Activated B cell treated with CpG ODN at 0.5 μM for 24 hours (primary cell): ENCODE data around the gene TRIM63. TPM values are rescaled to one million over a fixed set of nuclear protein-coding genes. Genes with fewer than 3 reads are reported as not detected.

Experiments
- ATAC-seq: fragments of 200-7000 bp; cut with Tn5 transposase; one replicate; pipeline ENCODE4 v1.10.0; 2021; ENCODE audit warnings: low read depth, mild to moderate bottlenecking, moderate library complexity
- CTCF ChIA-PET: fragments of 350-600 bp; sonication (Branson Sonifier 250); formaldehyde crosslinking; loops from one replicate; lab custom pipeline; 2021; ENCODE audit warnings: antibody characterized with exemption; lab: Charles Lee
- POLR2A ChIA-PET: fragments of 350-600 bp; sonication (Branson Sonifier 250); formaldehyde crosslinking; loops from one replicate; lab custom pipeline; 2021; ENCODE audit warnings: antibody characterized with exemption; lab: Charles Lee
- DNase-seq: peaks from one replicate; pipeline ENCODE4 v3.0.0; 2022
- H3K27ac Mint-ChIP-seq: one replicate; pipeline ENCODE4 v1.8.0; 2020; ENCODE audit warnings: mixed read lengths
- H3K27me3 Mint-ChIP-seq: one replicate; pipeline ENCODE4 v1.8.0; 2021; ENCODE audit warnings: mixed read lengths
- H3K36me3 Mint-ChIP-seq: one replicate; pipeline ENCODE4 v1.8.0; 2021; ENCODE audit warnings: low read depth, mixed read lengths
- H3K4me1 Mint-ChIP-seq: one replicate; pipeline ENCODE4 v1.8.0; 2021; ENCODE audit warnings: mixed read lengths
- H3K4me3 Mint-ChIP-seq: one replicate; pipeline ENCODE4 v1.8.0; 2020; ENCODE audit warnings: mild to moderate bottlenecking, mixed read lengths
- H3K9me3 Mint-ChIP-seq: one replicate; pipeline ENCODE4 v1.8.0; 2020; ENCODE audit warnings: mixed read lengths
- intact Hi-C: fragments of 100-400 bp; cut with micrococcal nuclease; formaldehyde crosslinking; loops from one replicate; pipeline ENCODE4 v1.15.1; 2024
- total RNA-seq: library from RNA; stranded (reverse); gene quantifications from 2 replicates; pipeline ENCODE4 v1.2.3, GENCODE V29; 2022
- TF ChIP-seq, protein P1 (sequence below): fragments of 200-600 bp; IDR thresholded peaks from one replicate; pipeline ENCODE4 v1.8.0; 2022; ENCODE audit warnings: antibody characterized with exemption, mild to moderate bottlenecking

Gene TRIM63
- total RNA-seq, 1 donor from 2014 or later: not detected

DNA sequence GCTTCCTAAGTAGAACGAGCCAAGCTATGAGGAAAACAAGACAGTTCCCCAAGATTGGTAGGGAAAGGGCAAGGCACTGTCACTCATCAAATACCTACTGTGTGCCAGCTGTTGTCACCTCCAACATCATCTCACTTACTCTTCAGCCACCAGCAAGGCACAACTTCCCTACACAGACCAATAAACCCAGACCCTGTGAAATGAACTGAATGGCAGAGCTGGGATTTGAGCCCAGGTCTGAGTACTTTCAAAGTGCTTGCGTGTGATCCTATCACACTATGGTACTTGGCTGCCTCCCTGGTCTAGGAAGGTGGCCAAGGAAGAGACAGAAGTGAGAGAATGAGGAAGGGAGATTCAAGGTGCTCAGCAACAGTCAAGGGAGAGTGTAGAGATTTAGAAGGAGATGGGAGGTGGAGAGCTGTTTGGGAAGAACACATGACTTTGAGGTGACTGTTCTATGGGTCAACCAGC lies 16.7 kb upstream of the TRIM63 start:
- no peak for ATAC-seq
- peaks cover 17% of the 10 kb centered on the region for H3K27me3 Mint-ChIP-seq
- no peak overlapping the region for H3K4me3 Mint-ChIP-seq
- intact Hi-C loops: no loop called here
- H3K36me3 Mint-ChIP-seq: no peaks in the 10 kb centered on the region
- no peak for DNase-seq
- no peak overlapping the region for H3K27ac Mint-ChIP-seq
- ChIA-PET CTCF (no interaction called here), POLR2A (no interaction called here)
- TF ChIP-seq, protein P1, sequence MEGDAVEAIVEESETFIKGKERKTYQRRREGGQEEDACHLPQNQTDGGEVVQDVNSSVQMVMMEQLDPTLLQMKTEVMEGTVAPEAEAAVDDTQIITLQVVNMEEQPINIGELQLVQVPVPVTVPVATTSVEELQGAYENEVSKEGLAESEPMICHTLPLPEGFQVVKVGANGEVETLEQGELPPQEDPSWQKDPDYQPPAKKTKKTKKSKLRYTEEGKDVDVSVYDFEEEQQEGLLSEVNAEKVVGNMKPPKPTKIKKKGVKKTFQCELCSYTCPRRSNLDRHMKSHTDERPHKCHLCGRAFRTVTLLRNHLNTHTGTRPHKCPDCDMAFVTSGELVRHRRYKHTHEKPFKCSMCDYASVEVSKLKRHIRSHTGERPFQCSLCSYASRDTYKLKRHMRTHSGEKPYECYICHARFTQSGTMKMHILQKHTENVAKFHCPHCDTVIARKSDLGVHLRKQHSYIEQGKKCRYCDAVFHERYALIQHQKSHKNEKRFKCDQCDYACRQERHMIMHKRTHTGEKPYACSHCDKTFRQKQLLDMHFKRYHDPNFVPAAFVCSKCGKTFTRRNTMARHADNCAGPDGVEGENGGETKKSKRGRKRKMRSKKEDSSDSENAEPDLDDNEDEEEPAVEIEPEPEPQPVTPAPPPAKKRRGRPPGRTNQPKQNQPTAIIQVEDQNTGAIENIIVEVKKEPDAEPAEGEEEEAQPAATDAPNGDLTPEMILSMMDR: no peak
- H3K4me1 Mint-ChIP-seq: no peaks in the 10 kb centered on the region
- H3K9me3 Mint-ChIP-seq: no peaks in the 10 kb centered on the region

DNA sequence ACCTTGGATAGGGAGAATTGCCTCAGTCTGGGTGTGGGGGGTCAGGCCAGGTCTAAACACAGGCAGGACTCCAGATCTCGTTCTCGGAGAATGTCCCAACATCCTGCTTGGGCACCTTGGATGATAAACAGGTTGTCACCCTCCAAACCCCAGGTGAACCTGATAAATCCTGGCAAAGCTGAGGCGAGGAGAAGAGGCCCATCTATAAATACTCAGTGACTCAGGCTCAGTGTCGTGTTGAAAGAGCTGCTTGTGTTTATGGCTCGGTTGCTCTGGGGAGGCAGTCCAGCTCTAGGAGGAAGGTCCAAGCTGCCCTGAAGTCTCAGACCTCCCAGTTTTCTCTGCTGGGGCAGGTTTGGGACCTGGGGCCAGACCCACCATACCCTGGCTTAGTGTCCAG lies 15.8 kb upstream of the TRIM63 start:
- intact Hi-C loops: no loop called here
- H3K4me3 Mint-ChIP-seq: no peak overlapping the region
- H3K9me3 Mint-ChIP-seq: no peaks in the 10 kb centered on the region
- H3K27ac Mint-ChIP-seq: no peak overlapping the region
- no peaks in the 10 kb centered on the region for H3K4me1 Mint-ChIP-seq
- peaks cover 16% of the 10 kb centered on the region for H3K27me3 Mint-ChIP-seq
- ATAC-seq (no peak), DNase-seq (no peak)
- no peaks in the 10 kb centered on the region for H3K36me3 Mint-ChIP-seq
- ChIA-PET POLR2A (no interaction called here), CTCF (no interaction called here)
- TF ChIP-seq, protein P1: no peak

DNA sequence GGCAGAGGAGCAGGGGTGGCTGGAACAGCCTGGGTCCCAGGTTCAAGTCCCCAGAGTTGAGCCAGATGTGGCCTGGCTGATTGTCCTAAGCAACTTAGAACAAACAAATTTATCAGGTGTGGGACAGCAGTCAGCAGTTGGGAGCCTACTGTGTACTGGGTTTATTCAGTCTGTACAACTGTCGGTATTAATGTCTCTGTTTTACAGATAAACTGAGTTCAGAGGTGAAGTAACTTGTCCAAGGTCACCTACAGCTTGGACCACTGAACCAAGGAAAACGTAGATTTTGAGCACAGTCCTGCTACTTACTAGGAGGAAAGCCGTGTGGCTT lies 14.6 kb upstream of the TRIM63 start:
- no peak overlapping the region for H3K27ac Mint-ChIP-seq
- intact Hi-C loops: no loop called here
- ChIA-PET POLR2A (no interaction called here), CTCF (no interaction called here)
- no peaks in the 10 kb centered on the region for H3K4me1 Mint-ChIP-seq
- ATAC-seq (no peak), DNase-seq (no peak)
- H3K9me3 Mint-ChIP-seq: no peaks in the 10 kb centered on the region
- H3K27me3 Mint-ChIP-seq: peaks cover 21% of the 10 kb centered on the region
- TF ChIP-seq, protein P1: no peak
- H3K4me3 Mint-ChIP-seq: no peak overlapping the region
- H3K36me3 Mint-ChIP-seq: no peaks in the 10 kb centered on the region

DNA sequence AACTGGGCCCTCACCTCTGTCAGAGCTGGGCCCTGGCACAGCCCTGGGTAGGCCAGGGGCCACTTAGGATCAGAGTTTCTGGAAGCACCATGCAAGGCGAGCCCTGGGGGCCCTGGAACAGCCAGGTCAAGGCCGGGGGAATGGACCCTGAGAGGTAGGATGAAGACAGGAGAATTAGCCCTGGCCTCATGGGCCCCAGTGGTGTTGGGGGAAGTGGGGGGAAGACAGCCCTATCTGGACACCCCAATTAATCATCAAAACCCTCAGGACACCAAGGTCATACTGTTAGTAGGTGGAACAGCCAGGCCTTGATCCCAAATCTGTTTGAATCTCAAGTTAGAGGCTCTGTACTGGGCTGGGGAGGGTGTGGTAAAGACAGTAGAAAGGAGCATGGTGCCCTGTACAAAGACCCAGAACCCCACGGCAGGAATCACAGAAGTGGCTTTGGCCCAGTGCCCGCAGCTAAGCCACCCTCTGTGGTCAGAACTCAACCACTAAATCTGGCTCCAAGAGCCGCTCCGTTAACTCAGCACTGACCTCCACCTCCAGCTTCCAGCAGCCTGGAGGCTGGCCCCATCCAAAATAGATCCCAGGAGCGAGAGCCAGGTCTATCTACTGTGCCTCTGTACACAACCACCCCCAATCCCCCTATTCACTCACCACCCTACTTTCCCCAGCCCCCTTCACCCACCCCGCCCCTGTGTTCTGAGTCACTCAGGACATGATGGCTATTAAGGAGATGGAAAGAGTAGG lies 14.0 kb upstream of the TRIM63 start:
- ATAC-seq (no peak), DNase-seq (no peak)
- no peaks in the 10 kb centered on the region for H3K9me3 Mint-ChIP-seq
- H3K36me3 Mint-ChIP-seq: no peaks in the 10 kb centered on the region
- H3K27me3 Mint-ChIP-seq: peaks cover 24% of the 10 kb centered on the region
- H3K27ac Mint-ChIP-seq: no peak overlapping the region
- no peak overlapping the region for H3K4me3 Mint-ChIP-seq
- TF ChIP-seq, protein P1: no peak
- intact Hi-C loops: no loop called here
- H3K4me1 Mint-ChIP-seq: no peaks in the 10 kb centered on the region
- ChIA-PET CTCF (interaction anchor here (1.3 kb wide), 1 partner anchor 336 kb away, joined by 3 read pairs; no protein-coding TSS in a partner anchor), POLR2A (no interaction called here)

DNA sequence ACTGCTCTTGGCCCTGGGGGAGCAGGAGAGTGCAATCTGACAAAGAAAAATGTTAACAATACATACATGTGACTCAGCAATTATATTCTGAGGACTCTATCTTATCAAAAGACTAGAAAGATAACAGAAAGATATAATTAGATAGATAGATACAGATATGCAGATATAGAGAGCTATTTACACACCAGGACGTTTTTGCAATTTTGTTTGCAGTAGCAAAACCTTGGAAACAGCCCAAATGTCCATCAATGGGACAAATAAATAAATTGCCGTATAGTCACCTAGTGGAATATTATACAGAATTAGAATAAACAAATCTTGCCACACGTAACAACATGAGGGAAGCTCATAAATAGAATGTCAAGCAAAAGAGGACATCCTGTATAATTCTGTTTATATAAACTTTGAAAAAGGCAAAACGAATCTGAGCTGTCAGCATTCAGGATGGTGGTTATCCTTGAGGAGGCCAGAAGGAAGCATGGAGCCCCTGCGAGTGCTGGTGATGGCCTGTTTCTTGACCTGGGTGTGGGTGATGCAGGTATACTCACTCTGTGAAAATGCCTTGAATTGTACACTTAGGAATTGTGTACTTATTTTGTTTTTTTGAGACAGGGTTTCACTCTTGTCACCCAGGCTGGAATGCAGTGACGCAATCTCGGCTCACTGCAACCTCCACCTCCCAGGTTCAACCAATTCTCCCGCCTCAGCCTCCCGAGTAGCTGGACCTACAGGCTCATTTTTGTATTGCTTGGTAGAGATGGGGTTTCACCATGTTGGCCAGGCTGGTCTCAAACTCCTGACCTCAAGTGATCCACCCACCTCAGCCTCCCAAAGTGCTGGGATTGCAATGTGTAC lies 12.8 kb upstream of the TRIM63 start:
- TF ChIP-seq, protein P1: no peak
- no peaks in the 10 kb centered on the region for H3K9me3 Mint-ChIP-seq
- H3K27me3 Mint-ChIP-seq: peaks cover 25% of the 10 kb centered on the region
- no peak overlapping the region for H3K4me3 Mint-ChIP-seq
- ChIA-PET POLR2A (no interaction called here), CTCF (interaction anchor here (0.6 to 1.3 kb wide), 2 partner anchors 337 to 340 kb away, joined by 3 to 5 read pairs; no protein-coding TSS in a partner anchor)
- H3K36me3 Mint-ChIP-seq: no peaks in the 10 kb centered on the region
- no peak overlapping the region for H3K27ac Mint-ChIP-seq
- ATAC-seq: no peak
- H3K4me1 Mint-ChIP-seq: no peaks in the 10 kb centered on the region
- intact Hi-C loops: no loop called here
- DNase-seq: no peak
